Calu3 (cell line): Measurements from ENCODE around the gene RAB3GAP2. TPM values are rescaled to one million over a fixed set of nuclear protein-coding genes. Genes with fewer than 3 reads are reported as not detected.

Source experiments
- BruUV-seq: library from RNA; stranded (reverse); fragments of 400-500 nt; replicated peaks from 2 replicates; lab custom pipeline; 2021; lab: Mats Ljungman, UMichigan
- CTCF ChIA-PET: fragments of 300-600 bp; sonication (Branson Sonifier 250); formaldehyde crosslinking; loops from one replicate; lab custom pipeline; 2022; ENCODE audit warnings: antibody characterized with exemption; lab: Charles Lee
- DNase-seq: peaks from one replicate; pipeline ENCODE4 v3.0.0; 2022
- H3K27ac Mint-ChIP-seq: one replicate; pipeline ENCODE4 v1.8.0; 2022; ENCODE audit warnings: mixed read lengths; ENCODE audit not compliant: unreplicated experiment
- H3K27me3 Mint-ChIP-seq: one replicate; pipeline ENCODE4 v1.8.0; 2022; ENCODE audit warnings: mixed read lengths; ENCODE audit not compliant: unreplicated experiment
- H3K36me3 Mint-ChIP-seq: one replicate; pipeline ENCODE4 v1.8.0; 2022; ENCODE audit warnings: mild to moderate bottlenecking, moderate library complexity, mixed read lengths; ENCODE audit not compliant: insufficient read depth, unreplicated experiment
- H3K4me1 Mint-ChIP-seq: one replicate; pipeline ENCODE4 v1.8.0; 2022; ENCODE audit warnings: mild to moderate bottlenecking, low read depth, mixed read lengths; ENCODE audit not compliant: unreplicated experiment
- H3K4me3 Mint-ChIP-seq: one replicate; pipeline ENCODE4 v1.8.0; 2022; ENCODE audit warnings: mild to moderate bottlenecking, low read depth, moderate library complexity, mixed read lengths; ENCODE audit not compliant: unreplicated experiment
- H3K9me3 Mint-ChIP-seq: one replicate; pipeline ENCODE4 v1.8.0; 2022; ENCODE audit warnings: low read depth, mixed read lengths; ENCODE audit not compliant: unreplicated experiment
- CTCF ChIP-seq: fragments of 200-600 bp; IDR thresholded peaks from one replicate; pipeline ENCODE4 v1.8.0; 2022; ENCODE audit warnings: antibody characterized with exemption; ENCODE audit not compliant: unreplicated experiment
- intact Hi-C: fragments of 100-400 bp; cut with micrococcal nuclease; formaldehyde crosslinking; loops from one replicate; pipeline ENCODE4 v1.10.0; 2022; ENCODE audit not compliant: unreplicated experiment
- total RNA-seq: library from RNA; stranded (reverse); gene quantifications from 2 replicates; pipeline ENCODE4 v1.2.3, GENCODE V29; 2022

The RAB3GAP2 gene
- total RNA-seq, 1 experiment from 2014 or later, result 48.0 TPM

GRCh38 chr1:220278991-220279390 is 6.7 kb upstream of the RAB3GAP2 start:
- DNase-seq, result no peak
- no peaks in the 10 kb centered on the region for H3K36me3 Mint-ChIP-seq
- H3K4me3 Mint-ChIP-seq, result no peak overlapping the region
- BruUV-seq, result no TSS peak
- H3K9me3 Mint-ChIP-seq, result no peaks in the 10 kb centered on the region
- no peaks in the 10 kb centered on the region for H3K4me1 Mint-ChIP-seq
- no peak for TF ChIP-seq CTCF
- intact Hi-C loops, result loop anchor here (10.0 kb wide), 1 partner anchor 284 kb away; no protein-coding TSS in a partner anchor
- CTCF ChIA-PET, result interaction anchor here (1.1 kb wide), 1 partner anchor 498 kb away, joined by 3 read pairs; no protein-coding TSS in a partner anchor
- H3K27me3 Mint-ChIP-seq, result peaks cover 30% of the 10 kb centered on the region
- no peak overlapping the region for H3K27ac Mint-ChIP-seq

- CTCF ChIA-PET, result no interaction called here
- Mint-ChIP-seq H3K9me3 (no peaks in the 10 kb centered on the region), H3K4me3 (no peak overlapping the region), H3K4me1 (no peaks in the 10 kb centered on the region), H3K27ac (no peak overlapping the region), H3K27me3 (peaks cover 30% of the 10 kb centered on the region), H3K36me3 (no peaks in the 10 kb centered on the region)
- intact Hi-C loops, result loop anchor here (10.0 kb wide), 1 partner anchor 281 kb away; no protein-coding TSS in a partner anchor
- no peak for DNase-seq
- TF ChIP-seq CTCF, result no peak
- no TSS peak for BruUV-seq
Observed at GRCh38 chr1:220275430-220275829, 3.2 kb upstream of the RAB3GAP2 start.

GRCh38 chr1:220274251-220274855 is 2.1 kb upstream of the RAB3GAP2 start:
- intact Hi-C loops, result loop anchor here (5.0 to 10.0 kb wide), 2 partner anchors 57 to 280 kb away; no protein-coding TSS in a partner anchor
- Mint-ChIP-seq H3K4me1 (no peaks in the 10 kb centered on the region), H3K27me3 (peaks cover 30% of the 10 kb centered on the region), H3K36me3 (no peaks in the 10 kb centered on the region), H3K27ac (no peak overlapping the region), H3K4me3 (no peak overlapping the region), H3K9me3 (no peaks in the 10 kb centered on the region)
- no peak for DNase-seq
- no TSS peak for BruUV-seq
- CTCF ChIA-PET, result no interaction called here
- no peak for TF ChIP-seq CTCF

- H3K36me3 Mint-ChIP-seq, result no peaks in the 10 kb centered on the region
- no peak for DNase-seq
- no peak for TF ChIP-seq CTCF
- H3K4me3 Mint-ChIP-seq, result no peak overlapping the region
- H3K27ac Mint-ChIP-seq, result no peak overlapping the region
- no peaks in the 10 kb centered on the region for H3K9me3 Mint-ChIP-seq
- intact Hi-C loops, result loop anchor here (5.0 to 10.0 kb wide), 2 partner anchors 55 to 278 kb away; no protein-coding TSS in a partner anchor
- CTCF ChIA-PET, result interaction anchor here (0.5 to 1.2 kb wide), 8 partner anchors 11 to 515 kb away, joined by 3 to 5 read pairs (median 3); no protein-coding TSS in a partner anchor
- H3K4me1 Mint-ChIP-seq, result no peaks in the 10 kb centered on the region
- peaks cover 30% of the 10 kb centered on the region for H3K27me3 Mint-ChIP-seq
- BruUV-seq, result no TSS peak
Observed at GRCh38 chr1:220272841-220273090, 513 bp upstream of the RAB3GAP2 start.
